H1 (cell line): ENCODE measurements around the gene SEC14L3. TPM values are rescaled to one million over a fixed set of nuclear protein-coding genes. Genes with fewer than 3 reads are reported as not detected.

Source experiments
- CTCF ChIP-seq, 3 experiments: IDR thresholded peaks; 1 replicate in 2 of 3; 2 replicates in 1 of 3; pipeline versions ENCODE4 v1.5.1 to v1.6.1; 2011; ENCODE audit warnings: low read length in 3 of 3, mild to moderate bottlenecking in 3 of 3, inconsistent platforms in 2 of 3, low read depth in 1 of 3, moderate library complexity in 1 of 3; ENCODE audit not compliant: insufficient read depth in 1 of 3; ENCODE audit errors: control extremely low read depth in 1 of 3
- EZH2 ChIP-seq: fragments of 200-600 bp; sonication (generic); IDR thresholded peaks from 2 replicates; pipeline ENCODE4 v1.7.1; 2012; ENCODE audit warnings: low read depth, mild to moderate bottlenecking, moderate library complexity, low read length, inconsistent platforms; ENCODE audit not compliant: severe bottlenecking
- RAD21 ChIP-seq, 2 experiments: IDR thresholded peaks in 1 of 2; conservative IDR thresholded peaks in 1 of 2; 2 replicates each; pipeline ENCODE4 v1.6.1; 2011; ENCODE audit warnings: low read depth in 2 of 2, low read length in 2 of 2, improper control_type of control experiment in 1 of 2, inconsistent platforms in 1 of 2, mild to moderate bottlenecking in 1 of 2, moderate library complexity in 1 of 2
- SIN3A ChIP-seq, 2 experiments: IDR thresholded peaks in 1 of 2; conservative IDR thresholded peaks in 1 of 2; 2 replicates each; pipeline ENCODE4 v1.6.1; 2011 to 2012; ENCODE audit warnings: low read length in 2 of 2, improper control_type of control experiment in 1 of 2, low read depth in 1 of 2, mild to moderate bottlenecking in 1 of 2
- SP2 ChIP-seq: IDR thresholded peaks from 2 replicates; pipeline ENCODE4 v1.6.1; 2012; ENCODE audit warnings: mild to moderate bottlenecking, low read length, inconsistent platforms
- polyA plus RNA-seq, 7 experiments: library from polyadenylated mRNA; depleted of rRNA in 3 of 7; stranded (reverse) in 5 of 7; unstranded in 2 of 7; fragments of >200 nt in 5 of 7; fragments of 200-250 nt in 2 of 7; gene quantifications; 1 replicate in 5 of 7; 2 replicates in 1 of 7; 4 replicates in 1 of 7; pipeline versions ENCODE4 v1.2.1 to v1.2.3, GENCODE V29; 2011 to 2013; ENCODE audit warnings: missing spikeins in 2 of 7, mixed read lengths in 2 of 7
- total RNA-seq: library from RNA; stranded (reverse); fragmentation: NEBNext Ultra II Directional; extraction: Animal tissue kit (Norgen Biotek cat#: 25700); gene quantifications from 2 replicates; pipeline ENCODE4 v1.2.1, GENCODE V29; 2021

The SEC14L3 gene
- total and polyA plus RNA-seq, 2 of the 8 experiments (the other 6 are each of a cell fraction or from before 2014, with no cell fraction given), result not detected

- TF ChIP-seq SIN3A (conservative IDR thresholded peaks at IDR 0.05 in 1 of 2, IDR thresholded peaks at IDR 0.05 in 1 of 2; ENCODE audit: low read depth in 1 of 2, low read length in 2 of 2) (0 out of 4 replicates have a peak, but pooled peaks have one; percentile 1 to 13), RAD21 (IDR thresholded peaks at IDR 0.05 in 1 of 2, conservative IDR thresholded peaks at IDR 0.05 in 1 of 2; ENCODE audit: low read depth in 2 of 2, low read length in 2 of 2) (peak; percentile 49 to 68), EZH2 (no peak), CTCF (IDR thresholded peaks at IDR 0.05; ENCODE audit: control extremely low read depth in 1 of 3, insufficient read depth in 1 of 3, low read depth in 1 of 3, low read length in 3 of 3) (peak; percentile 75 to 89 (median 80)), SP2 (no peak)
- TF ChIP-seq, all 59 proteins: peak for 6
Measured at GRCh38 chr22:30426388-30427353, 45.1 kb downstream of the SEC14L3 start (continued).
